ENCODE measurements around the gene GNG7.
"Not testable (repeated sequence)": the region's sequence is repeated elsewhere in the genome, so short reads cannot be mapped to it uniquely, and the experiment has no call there.

Gene GNG7

DNA sequence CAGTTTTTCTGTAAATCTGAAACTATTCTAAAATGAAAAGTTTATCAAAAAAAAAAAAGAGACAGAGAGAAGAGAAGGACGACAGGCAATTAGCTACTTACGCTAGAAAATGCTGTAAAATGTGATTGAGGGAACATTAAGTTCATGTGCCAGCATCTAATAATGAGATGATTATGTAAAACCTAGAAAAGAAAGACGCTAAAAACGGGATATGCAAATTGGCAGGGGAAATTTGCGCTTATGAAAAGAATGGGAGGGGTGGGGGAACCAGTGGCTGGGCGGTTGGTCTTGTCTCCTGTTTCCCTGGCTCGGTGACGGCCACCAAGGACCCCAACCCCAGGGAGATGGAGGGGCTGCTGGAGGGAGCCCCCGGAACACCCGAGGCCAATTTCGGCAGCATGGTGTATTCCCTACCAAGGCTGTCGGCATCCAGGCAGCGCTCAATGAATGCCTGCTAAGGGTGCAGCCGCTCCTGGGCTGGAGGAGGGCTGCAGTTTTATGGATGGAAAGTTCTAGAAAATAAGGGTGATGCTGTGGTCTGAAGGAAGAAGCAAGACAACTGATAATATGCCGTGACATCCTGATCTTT is 34.2 kb downstream of the GNG7 start:
- no peak for DNase-seq

DNA sequence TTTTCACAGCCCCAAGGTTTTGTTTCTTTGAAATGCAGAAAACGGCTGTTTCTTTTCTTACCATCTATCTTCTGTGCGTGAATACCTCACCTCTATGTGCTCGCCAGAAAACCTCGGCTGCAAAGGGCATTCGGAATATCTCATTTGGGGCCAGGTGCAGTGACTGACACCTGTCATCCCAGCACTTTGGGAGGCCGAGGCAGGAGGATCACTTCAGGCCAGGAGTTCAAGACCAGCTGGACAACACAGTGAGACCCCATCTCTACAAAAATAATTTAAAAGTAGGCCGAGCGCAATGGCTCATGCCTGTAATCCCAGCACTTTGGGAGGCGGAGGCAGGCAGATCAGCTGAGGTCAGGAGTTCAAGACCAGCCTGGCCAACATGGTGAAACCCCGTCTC is 35.1 kb downstream of the GNG7 start:
- DNase-seq: not testable (repeated sequence)

DNA sequence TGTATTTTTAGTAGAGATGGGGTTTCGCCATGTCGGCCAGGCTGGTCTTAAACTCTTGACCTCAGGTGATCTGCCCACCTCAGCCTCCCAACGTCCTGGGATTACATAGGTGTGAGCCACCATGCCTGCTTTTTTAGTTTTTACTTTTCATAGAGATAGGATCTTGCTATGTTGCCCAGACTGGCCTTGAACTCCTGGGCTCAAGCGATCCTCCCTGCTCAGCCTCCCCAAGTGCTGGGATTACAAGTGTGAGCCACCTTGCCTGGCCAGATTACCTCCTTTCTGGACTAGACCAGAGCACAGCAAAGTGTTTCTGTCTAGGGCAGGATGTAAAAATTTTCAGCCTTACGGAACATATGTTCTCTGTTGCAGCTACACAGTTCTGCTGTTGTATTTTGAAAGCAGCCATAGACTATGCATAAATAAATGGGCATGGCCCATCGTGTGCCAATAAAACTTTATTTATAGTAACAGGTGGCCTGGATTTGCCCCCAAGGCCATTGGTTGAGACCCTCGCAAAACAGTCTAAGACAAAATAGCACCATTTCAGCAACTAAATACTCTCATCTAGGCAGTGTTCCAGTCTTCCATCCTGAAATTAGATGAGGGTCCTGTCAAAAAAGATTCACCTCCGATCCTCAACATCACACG is 36.0 kb downstream of the GNG7 start:
- DNase-seq: no peak

DNA sequence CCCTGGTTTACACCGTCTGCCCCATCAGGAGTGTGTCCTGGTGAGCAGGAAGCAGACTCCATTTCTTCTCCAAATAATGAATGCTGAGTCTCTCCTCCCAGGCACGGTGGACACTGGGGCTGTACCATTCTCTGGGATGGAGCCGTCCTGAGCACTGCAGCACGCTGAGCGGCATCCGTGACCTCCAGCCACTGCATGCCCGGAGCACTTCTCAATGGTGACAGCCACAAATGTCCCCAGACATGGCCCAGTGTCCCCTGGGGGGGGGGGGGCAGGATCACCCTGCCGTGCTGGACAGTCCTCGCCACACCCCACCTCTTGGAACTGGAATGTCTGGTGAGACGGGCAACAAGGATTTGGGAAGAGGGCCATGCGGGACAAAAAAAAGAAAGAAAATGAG is 37.4 kb downstream of the GNG7 start:
- DNase-seq: no peak

DNA sequence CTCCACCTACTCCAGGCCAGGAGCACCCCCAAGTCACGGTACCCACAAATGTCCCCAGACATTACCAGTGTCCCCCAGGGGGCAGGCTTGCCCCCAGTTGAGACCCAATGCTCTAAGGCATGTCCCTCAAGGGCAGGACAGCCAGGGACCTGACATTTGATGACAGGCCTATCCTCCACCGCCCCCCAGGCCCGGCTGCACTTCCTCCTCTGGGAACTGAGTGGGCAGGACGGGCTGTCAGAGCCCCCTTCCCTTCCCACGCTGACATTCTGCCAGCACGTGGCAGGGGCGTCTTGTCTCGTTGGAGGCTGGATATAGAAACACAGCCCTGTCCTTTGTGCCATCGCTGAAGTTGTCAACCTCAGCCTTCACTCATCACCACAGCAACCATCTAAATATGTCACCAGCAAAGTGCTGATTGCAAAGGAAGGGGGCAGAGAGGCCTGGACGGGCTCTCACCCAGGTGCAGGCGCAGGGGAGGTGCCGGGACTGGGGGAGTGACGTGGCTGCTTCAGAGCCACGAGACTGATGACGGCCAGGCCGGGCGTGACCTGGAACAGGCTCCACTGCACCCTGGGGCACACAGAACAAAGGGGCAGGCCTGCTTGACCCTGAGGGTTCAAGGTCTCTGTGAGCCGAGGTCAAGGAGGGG is 38.4 kb downstream of the GNG7 start:
- DNase-seq: no peak

DNA sequence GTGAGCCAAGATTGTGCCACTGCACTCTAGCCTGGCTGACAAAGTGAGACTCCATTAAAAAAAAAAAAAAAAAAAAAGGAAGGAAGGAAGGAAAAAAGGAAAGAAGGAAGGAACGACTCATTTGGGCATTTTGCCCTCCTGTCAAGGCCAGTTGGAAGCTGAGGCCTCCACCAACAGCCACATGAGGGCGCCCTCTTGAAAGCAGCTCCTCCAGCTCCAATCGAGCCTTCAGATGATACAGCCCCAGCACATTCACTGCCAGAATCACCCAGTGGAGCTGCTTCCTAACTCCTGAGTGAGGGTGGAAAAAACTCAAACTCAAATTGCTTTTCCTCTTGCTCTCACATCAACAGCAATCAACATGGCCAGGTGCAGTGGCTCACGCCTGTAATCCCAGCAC is 40.9 kb downstream of the GNG7 start:
- DNase-seq: peak; percentile 28

DNA sequence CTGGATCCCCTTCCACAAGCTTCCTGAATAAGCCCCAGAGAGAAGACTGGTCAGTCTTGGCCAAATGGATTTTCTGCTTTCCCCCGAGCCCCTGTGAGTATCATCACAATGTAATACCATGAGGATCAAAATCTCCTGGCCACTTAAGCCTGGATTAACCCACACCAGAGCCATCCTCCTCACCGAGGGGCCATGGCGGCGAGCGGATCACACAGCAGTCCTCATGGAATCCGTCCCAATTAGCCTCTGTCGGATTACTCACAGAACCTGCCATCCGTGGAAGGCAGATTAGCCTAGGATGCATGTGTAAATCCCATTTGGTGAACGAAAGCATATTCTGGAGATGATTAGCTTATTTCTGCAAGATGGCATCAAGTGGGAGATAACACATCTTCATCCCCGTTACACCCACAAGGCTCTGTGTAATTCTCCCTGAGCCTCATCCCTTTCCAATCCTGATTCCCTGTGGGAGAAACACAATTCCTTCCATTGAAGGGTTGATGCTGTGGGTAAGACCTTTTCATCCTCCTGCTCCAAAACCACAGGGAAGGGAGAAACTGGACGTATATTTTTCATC is 42.5 kb downstream of the GNG7 start:
- DNase-seq: no peak

DNA sequence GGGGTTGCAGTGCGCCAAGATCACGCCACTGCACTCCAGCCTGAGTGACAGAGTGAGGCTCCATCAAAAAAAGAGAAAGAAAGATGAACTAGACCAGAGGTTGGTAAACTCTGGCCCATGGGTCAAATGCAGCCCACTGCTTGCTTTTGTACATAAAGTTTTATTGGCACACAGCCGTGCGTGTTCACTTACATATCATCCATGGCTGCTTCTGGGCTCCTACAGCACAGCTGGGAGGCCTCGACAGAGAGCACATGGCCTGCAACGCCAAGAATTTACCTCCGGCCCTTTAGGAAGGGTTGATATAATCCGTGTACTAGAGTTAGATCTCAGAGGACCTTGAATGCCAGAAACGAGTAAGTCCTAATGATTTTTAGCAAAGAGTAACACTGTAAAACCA is 46.0 kb downstream of the GNG7 start:
- DNase-seq: no peak

DNA sequence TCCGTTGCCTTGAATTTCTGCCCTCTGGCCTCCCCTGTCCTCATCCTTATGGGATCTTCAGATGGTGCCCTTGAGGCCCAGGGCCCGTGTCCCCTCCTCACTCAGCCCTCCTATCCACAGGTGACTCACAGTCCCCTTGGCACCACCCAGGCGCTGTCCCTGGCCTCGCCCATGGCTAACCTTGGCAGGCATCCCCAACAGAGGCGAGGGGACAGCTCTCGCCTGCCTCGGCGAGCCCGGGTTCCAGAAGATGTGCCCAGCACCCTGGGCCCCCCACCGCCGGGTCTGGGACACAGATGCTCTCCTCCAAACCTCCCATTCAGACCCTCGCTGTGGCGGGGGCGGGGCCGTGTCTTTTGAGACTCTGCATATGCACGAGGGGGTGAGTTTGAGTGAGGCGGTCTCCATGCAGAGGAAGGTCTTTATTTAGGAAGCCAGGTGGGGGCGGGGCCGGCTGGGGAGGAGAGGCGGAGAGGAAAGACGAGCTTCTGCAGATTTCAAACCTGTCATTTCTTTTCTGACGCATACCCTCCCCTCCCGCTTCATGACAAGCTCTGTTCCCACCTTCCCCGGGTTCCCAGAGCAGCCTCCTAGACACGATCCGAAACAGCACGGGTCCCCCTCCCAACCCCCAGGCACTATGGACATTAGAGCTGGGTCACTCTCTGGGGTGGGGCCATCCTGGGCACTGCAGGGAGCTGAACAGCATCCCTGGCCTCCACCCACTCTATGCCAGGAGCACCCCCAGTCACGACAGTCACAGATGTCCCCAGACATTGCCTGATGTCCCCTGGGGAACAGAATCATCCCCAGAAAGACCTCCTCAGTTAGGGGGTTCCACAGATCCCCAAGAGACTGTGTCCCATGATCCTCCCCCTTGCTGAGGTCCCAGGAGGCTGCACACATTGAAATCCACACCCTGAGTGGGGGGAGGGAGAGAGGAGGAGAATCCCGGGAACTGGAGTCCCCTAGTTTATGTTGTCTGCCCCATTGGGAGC is 48.5 kb downstream of the GNG7 start:
- DNase-seq: peak; percentile 26

DNA sequence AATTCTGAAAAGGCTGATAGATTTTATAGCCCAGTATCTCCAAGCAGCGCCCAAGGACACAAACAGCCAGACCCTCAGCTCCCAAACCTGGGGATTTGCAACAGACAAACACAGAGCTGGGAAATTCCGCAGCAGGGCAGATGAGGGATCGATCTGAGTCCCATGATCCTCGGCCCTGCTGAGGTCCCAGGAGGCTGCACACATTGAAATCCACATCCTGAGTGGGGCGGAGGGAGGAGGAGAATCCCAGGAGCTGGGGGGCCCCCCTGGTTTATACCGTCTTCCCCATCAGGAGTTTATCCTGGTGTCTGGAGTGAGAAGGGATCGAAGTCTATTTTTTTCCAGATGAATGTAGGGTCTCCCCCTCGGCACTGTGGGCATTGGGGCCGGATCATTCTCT is 49.3 kb downstream of the GNG7 start:
- no peak for DNase-seq

DNA sequence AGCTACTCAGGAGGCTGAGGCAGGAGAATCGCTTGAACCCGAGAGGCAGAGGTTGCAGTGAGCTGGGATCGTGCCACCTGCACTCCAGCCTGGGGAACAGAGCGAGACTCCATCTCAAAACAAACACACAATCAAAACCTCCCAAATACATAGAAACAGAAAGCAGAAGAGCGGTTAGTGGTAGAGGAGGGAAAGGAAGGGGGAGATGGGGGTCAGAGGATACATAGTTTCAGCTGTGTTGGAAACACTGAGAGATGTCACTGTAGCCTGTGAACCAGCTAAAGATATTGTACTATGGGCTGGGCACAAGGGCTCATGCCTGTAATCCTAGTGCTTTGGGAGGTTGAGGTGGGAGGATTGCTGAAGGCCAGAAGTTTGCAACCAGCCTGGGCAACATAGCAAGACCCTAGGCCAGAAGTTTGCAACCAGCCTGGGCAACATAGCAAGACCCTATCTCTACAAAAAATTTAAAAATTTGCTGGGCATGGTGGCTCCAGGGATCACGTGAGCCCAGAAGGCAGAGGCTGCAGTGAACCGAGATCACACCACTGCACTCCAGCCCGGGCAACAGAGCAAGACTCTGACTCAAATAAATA is 49.9 kb downstream of the GNG7 start:
- no peak for DNase-seq

DNA sequence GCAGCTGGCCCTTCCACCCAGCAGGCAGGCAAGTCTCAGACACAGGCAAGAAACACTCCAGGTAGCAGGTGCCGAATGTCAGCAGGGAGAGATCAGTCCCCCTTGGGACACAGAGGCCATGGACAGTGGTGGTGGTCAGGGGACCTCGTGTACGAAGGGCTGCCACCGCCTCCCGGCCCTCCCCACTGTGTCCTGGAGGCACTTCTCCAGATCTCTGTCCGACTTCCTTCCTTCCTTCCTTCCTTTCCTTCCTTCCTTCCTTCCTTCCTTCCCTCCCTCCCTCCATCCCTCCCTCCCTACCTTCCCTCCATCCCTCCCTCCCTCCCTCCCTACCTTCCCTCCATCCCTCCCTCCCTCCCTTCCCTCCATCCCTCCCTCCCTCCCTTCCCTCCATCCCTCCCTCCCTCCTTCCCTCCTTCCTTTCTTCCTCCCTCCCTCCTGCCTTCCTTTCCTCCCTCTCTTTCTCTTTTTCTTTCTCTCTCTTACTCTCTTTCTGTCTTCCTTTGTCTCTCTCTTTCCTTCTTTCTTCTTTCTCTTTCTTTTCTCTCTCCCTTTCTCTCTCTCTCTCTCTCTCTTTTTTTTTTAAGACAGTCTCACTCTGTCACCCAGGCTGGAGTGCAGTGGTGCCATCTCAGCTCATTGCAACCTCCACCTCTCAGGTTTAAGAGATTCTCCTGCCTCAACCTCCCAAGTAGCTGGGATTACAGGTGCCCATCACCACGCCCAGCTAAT is 51.3 kb downstream of the GNG7 start:
- DNase-seq: not testable (repeated sequence)

DNA sequence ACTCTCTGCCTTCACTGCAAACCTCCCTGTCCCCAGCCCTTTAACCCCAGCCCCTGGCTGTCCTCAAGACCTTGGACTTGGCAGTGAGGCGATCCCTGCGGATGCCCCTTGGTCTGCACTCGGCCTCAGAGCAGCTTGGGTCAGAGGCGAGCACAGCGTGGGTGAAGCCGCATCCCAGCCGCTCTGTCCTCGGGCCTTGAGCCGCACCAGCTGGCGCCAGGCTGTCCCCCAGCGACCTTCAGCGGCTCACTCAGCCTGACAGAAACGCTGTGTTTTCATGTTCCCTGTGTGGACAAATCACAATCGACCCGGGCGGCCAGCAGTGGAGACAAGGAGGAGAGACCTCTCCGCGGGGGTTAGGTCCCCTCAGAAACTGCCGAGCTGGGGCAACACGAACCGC is 52.0 kb downstream of the GNG7 start:
- no peak for DNase-seq

DNA sequence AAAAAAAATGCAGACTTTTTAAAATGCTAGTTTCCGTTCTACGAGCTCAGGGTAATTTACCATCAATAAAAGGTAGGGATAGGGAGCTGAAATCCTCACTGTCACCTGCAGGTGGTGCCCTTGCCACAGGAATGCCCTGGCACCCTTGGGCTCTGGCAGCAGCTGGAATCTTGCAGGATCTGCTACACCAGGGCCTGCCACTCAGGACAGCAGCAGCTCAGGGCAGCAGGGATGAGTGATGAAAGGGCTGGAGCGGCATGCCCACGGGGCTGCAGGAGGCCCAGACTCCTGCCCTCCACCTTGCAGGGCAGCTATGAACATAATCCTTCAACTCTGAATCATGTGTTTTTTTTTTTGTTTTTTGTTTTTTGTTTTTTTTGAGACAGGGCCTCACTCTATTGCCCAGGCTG is 54.0 kb downstream of the GNG7 start:
- DNase-seq: peak; percentile 75

DNA sequence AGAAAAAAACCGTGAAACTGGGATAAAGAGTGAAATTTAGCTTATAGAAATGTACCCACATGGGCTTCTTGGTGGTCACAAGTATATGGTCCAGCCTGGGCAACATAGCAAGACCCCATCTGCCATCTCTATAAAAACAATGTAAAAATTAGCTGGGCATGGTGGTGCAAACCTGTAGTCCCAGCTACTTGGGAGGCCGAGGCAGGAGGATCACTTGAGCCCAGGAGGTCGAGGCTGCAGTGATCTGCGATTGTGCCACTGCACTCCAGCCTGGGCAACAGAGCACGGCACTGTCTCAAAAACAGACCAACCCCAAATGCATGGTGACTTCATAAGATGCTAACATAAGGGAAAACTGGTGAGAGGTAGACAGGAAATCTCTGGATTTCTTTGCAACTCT is 54.4 kb downstream of the GNG7 start:
- no peak for DNase-seq

DNA sequence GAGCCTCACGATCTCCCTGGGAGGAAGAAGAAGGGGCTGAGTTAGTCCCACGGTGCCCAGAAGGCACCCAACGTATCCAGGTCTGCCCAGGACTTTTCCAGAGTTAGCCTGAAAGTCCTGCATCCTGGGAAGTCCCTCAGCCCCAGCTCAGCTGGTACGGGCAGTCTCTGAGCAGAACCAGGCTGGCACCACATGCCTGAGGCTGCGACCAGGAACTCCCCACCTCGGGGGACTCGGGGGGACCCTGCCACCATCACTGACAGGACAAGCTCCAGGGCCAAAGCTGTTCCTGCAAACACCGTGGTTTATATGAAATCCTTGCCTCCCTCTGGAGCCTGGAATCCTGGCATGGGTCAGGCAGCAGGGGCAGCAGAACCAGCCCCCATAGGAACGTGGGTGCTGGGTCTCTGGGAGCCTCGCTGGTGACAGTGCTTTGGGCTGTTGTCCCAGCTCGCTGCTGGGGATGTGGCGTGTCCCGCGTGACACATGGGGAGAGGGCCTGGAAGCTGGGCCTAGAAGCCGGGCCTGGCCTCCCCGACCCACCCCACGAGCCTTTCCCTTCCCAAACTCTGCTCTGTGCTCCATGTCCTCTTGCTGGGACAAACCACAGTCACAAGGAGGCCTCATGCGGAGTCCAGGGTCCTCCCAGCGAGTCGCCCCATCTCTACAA is 55.5 kb downstream of the GNG7 start:
- no peak for DNase-seq

DNA sequence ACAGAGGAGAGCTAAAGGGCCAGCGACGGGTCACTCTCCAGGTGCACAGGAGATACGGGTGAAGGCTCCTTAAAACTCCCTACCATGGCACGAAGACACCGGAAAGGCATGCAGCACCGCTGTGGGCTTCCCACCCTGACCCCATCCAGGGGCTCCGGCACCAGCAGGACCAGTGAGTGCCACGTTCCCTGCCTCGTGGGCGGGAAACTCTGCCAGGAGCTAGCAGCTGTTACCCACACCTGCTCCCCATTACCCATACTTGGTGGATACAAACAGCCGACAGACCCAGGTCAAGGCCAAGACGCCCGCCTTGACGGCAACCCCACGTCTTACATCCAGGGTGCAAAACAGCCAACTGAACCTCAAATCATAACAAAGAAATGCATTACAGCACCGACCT is 56.7 kb downstream of the GNG7 start:
- DNase-seq: no peak

DNA sequence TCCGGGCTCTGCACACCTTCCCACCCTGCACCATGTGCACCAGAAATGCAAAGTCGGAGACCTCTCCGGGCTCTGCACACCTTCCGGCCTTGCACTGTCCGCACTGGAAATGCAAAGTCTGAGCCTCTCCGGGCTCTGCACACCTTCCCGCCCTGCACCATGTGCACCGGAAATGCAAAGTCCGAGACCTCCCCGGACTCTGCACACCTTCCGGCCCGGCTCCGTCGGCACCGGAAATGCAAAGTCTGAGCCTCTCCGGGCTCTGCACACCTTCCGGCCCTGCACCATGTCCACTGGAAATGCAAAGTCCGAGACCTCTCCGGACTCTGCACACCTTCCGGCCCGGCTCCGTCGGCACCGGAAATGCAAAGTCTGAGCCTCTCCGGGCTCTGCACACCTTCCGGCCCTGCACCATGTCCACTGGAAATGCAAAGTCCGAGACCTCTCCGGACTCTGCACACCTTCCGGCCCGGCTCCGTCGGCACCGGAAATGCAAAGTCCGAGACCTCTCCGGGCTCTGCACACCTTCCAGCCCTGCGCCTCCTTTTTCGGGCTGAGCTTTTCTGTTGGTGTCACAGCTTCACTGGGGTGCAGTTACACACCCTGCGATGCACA is 59.3 kb downstream of the GNG7 start:
- not testable (repeated sequence) for DNase-seq

DNA sequence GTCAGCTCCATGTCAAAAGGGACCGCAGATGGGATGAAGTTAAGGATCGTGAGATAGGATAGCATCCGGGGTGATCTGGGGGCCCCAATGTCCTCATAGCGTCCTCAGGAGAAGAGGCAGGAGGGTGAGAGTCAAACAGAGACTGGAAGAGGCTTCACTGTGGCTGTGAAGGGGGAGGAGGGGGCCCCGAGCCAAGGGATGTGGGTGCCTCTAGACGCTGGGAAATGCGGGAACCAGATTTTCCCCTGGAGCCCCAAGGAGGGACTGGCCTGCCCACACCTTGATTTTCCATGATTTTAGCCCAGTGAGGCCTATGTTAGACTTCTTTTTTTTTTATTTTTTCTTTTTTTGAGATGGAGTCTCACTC is 61.2 kb downstream of the GNG7 start:
- no peak for DNase-seq

DNA sequence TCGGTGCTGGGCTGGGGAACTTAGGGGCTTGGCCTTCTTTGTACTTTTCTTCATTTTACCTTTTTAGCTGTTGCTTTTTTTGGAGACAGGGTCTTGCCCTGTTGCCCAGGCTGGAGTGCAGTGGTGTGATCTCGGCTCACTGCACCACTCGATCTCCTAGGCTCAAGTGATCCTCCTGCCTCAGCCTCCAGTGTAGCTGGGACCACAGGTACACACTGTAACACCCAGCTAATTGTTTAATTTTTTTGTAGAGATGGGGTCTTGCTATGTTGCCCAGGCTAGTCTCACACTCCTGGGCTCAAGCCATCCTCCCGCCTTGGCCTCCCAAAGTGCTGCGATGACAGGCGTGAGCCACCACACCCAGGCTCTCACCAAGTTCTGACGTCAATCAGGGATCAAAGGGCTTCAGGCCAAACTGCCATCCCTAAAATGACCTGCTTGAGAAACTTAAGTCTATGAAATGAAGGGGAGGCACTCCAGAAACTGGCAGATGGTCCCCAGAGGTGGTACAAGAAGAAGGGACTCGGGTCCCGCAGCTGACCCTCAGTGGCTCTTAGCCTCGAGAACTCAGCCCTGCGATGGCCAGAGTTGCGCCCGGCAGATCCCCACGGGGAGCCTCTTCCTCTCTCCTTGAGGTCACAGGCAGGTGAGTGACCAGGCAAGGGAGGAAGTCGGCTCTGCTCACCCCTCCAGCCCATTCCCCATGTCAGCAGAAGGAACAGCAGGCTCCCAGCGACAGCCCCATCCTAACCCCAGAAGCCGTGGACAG is 61.7 kb downstream of the GNG7 start:
- DNase-seq: no peak
